ENCODE measurements around the gene PTPRG. TPM values are rescaled to one million over a fixed set of nuclear protein-coding genes. Genes with fewer than 3 reads are reported as not detected.

Gene PTPRG
- total RNA-seq, 1 donor from 2014 or later: 11.1 TPM

DNA sequence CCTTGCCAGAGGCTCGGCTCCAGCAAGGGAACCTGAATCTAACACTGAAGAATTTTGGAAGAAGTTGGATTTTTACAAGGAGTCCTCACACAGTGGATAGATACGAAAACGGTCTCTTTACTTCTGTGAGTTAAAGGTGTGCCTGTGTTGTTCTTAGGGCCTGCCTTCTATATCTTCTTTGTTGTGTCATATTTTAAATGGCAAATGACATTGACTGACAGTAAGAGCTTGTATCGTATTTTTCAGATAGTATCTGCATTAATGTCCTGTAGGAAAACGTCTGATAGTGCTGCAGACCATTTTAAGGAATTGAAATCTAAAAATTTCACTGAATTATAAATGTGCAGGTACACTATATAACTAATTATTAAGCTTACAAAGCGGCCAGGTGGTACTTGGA lies 56.3 kb downstream of the PTPRG start:
- Histone ChIP-seq H3K36me3 (ENCODE audit: control insufficient read depth, insufficient read depth, low read length) (peaks cover 1% of the 10 kb centered on the region), H3K4me3 (ENCODE audit: low read depth, low read length) (no peak overlapping the region), H3K27me3 (ENCODE audit: control insufficient read depth, insufficient read depth, low read length) (no peaks in the 10 kb centered on the region)
- DNase-seq (ENCODE audit: low read depth) (no peak), FAIRE-seq (no peak)
- TF ChIP-seq, protein P1, sequence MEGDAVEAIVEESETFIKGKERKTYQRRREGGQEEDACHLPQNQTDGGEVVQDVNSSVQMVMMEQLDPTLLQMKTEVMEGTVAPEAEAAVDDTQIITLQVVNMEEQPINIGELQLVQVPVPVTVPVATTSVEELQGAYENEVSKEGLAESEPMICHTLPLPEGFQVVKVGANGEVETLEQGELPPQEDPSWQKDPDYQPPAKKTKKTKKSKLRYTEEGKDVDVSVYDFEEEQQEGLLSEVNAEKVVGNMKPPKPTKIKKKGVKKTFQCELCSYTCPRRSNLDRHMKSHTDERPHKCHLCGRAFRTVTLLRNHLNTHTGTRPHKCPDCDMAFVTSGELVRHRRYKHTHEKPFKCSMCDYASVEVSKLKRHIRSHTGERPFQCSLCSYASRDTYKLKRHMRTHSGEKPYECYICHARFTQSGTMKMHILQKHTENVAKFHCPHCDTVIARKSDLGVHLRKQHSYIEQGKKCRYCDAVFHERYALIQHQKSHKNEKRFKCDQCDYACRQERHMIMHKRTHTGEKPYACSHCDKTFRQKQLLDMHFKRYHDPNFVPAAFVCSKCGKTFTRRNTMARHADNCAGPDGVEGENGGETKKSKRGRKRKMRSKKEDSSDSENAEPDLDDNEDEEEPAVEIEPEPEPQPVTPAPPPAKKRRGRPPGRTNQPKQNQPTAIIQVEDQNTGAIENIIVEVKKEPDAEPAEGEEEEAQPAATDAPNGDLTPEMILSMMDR (IDR thresholded peaks at IDR 0.05; ENCODE audit: insufficient read depth, low read length, severe bottlenecking): no peak

DNA sequence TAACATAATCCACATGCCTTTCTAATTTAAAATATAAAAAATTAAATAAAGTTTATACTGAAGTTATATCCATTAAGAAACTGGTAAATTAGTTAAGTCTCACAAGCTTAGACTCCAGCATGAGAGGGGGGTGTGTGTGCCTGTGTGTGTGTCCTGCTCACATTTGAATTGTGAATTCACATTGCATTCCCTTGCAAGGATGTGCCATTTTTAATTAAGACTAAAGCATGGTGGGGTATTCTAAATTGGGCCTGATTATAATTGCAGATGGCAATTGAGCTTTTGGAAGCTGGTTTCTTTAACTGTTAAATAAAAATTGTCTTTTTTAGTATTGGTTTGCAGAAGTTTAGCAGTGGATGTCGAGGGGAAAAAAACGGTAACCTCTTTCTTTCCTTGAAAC lies 56.9 kb downstream of the PTPRG start:
- FAIRE-seq (no peak), DNase-seq (ENCODE audit: low read depth) (no peak)
- TF ChIP-seq, protein P1 (IDR thresholded peaks at IDR 0.05; ENCODE audit: insufficient read depth, low read length, severe bottlenecking): no peak
- H3K27me3 ChIP-seq (ENCODE audit: control insufficient read depth, insufficient read depth, low read length): no peaks in the 10 kb centered on the region
- H3K36me3 ChIP-seq (ENCODE audit: control insufficient read depth, insufficient read depth, low read length): peaks cover 1% of the 10 kb centered on the region
- H3K4me3 ChIP-seq (ENCODE audit: low read depth, low read length): no peak overlapping the region

DNA sequence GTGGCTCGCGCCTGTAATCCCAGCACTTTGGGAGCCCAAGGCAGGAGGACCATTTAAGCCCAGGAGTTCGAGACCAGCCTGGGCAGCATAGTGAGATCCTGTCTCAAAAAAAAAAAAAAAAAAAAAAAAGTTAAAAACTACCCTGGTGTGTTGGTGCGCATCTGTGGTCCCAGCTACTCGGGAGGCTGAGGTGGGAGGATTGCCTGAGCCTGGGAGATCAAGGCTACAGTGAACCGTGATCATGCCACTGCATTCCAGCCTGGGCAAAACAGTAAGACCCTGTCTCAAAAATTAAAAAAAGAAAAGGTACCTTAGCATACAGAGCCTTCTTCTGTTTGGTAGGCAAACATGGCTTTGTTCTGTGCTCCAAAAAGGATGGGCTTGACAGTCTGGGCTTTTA lies 57.5 kb downstream of the PTPRG start:
- TF ChIP-seq, protein P1 (IDR thresholded peaks at IDR 0.05; ENCODE audit: insufficient read depth, low read length, severe bottlenecking): no peak
- H3K36me3 ChIP-seq (ENCODE audit: control insufficient read depth, insufficient read depth, low read length): peaks cover 1% of the 10 kb centered on the region
- FAIRE-seq (no peak), DNase-seq (ENCODE audit: low read depth) (no peak)
- H3K4me3 ChIP-seq (ENCODE audit: low read depth, low read length): no peak overlapping the region
- H3K27me3 ChIP-seq (ENCODE audit: control insufficient read depth, insufficient read depth, low read length): no peaks in the 10 kb centered on the region

DNA sequence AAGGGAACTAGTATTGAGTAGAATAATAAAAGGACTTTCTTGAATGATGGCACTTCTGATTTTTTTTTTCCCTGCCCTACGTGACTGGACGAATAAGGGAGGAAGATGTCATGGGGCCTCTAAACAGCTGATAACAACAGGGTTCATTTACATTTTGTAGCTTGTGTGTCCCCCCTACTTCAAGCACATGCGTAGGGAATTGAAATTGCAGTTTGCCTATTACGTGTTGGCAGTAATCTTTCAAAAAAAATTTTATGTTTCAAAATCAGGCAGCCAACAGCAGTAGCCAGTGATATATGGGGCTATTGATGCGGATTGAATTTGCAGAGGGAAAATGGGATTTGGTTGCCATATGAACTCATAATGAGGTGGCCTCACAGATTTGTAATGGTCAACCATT lies 58.7 kb downstream of the PTPRG start:
- DNase-seq (ENCODE audit: low read depth) (no peak), FAIRE-seq (no peak)
- TF ChIP-seq, protein P1 (IDR thresholded peaks at IDR 0.05; ENCODE audit: insufficient read depth, low read length, severe bottlenecking): no peak

DNA sequence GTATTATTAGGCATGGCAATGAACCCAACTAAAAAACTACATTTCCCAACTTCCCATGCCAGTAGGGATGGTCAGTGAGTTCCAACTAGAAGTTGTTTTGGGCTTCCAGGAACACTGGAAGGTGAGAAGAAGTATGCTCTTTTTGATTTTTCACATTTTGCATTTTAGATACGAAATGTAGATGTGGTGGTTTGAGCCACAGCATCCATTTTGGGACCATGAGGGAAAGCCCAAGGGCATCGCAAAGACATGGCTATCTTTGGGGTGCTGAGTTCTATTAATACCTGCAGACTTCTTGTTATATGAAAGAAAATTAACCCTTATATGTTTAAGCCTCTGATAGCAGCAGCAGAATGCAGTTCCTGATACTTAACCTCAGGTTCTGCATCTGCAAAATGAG lies 62.9 kb downstream of the PTPRG start:
- DNase-seq (ENCODE audit: low read depth): no peak
- Histone ChIP-seq H3K27me3 (ENCODE audit: control insufficient read depth, insufficient read depth, low read length) (no peaks in the 10 kb centered on the region), H3K36me3 (ENCODE audit: control insufficient read depth, insufficient read depth, low read length) (peaks cover 1% of the 10 kb centered on the region), H3K4me3 (ENCODE audit: low read depth, low read length) (no peak overlapping the region)
- no peak for FAIRE-seq
- TF ChIP-seq, protein P1 (IDR thresholded peaks at IDR 0.05; ENCODE audit: insufficient read depth, low read length, severe bottlenecking): no peak

More for the DNA sequence above, 58.7 kb downstream of the PTPRG start:
- H3K27me3 ChIP-seq (ENCODE audit: control insufficient read depth, insufficient read depth, low read length): no peaks in the 10 kb centered on the region
- H3K4me3 ChIP-seq (ENCODE audit: low read depth, low read length): no peak overlapping the region
- H3K36me3 ChIP-seq (ENCODE audit: control insufficient read depth, insufficient read depth, low read length): peaks cover 1% of the 10 kb centered on the region

DNA sequence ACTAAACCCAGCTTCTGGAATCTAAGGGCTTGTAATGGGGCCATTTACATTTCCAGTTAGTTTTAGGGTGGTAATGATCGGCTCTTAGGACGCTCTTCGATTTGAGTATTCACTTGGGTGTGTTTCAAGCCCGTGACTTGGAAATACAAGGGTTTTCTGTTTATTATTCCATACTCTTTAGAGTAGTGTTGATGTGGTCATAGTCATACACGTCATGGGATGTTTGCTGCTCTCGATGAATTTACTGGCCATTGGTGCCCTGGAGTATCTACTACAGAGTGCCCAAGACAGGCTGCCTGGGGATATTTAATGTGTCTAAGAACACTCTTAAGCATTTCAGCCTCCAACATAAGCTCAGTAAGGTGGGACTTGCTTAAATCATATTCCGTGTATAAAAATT lies 64.1 kb downstream of the PTPRG start:
- FAIRE-seq: no peak
- DNase-seq (ENCODE audit: low read depth): no peak
- no peaks in the 10 kb centered on the region for H3K36me3 ChIP-seq (ENCODE audit: control insufficient read depth, insufficient read depth, low read length)
- H3K27me3 ChIP-seq (ENCODE audit: control insufficient read depth, insufficient read depth, low read length): no peaks in the 10 kb centered on the region
- no peak overlapping the region for H3K4me3 ChIP-seq (ENCODE audit: low read depth, low read length)
- TF ChIP-seq, protein P1 (IDR thresholded peaks at IDR 0.05; ENCODE audit: insufficient read depth, low read length, severe bottlenecking): no peak
